Keratinocyte (primary cell): ENCODE data around the gene MAGI3. TPM values are rescaled to one million over a fixed set of nuclear protein-coding genes. Genes with fewer than 3 reads are reported as not detected.
A peak's percentile ranks its signal among the peaks of the same experiment; 100 is the strongest.

Experiments
- DNase-seq: peaks from one replicate; pipeline ENCODE4 v3.0.0-alpha.2; 2011; ENCODE audit warnings: low read depth, missing footprints, low spot score
- FAIRE-seq: peaks from 2 replicates; lab custom pipeline; 2011; peaks lifted over from hg19 to GRCh38; lab: Jason Lieb, UNC
- H2AFZ ChIP-seq: 2 replicates; pipeline ENCODE4 v1.6.0; 2012; ENCODE audit warnings: low read length, control low read depth, inconsistent platforms; ENCODE audit not compliant: control insufficient read depth
- H3K27ac ChIP-seq: 2 replicates; pipeline ENCODE4 v1.5.1; 2011; ENCODE audit warnings: low read length; ENCODE audit not compliant: control insufficient read depth, insufficient read depth
- H3K27me3 ChIP-seq: 3 replicates; pipeline ENCODE4 v1.6.0; 2011; ENCODE audit warnings: low read length; ENCODE audit not compliant: control insufficient read depth, insufficient read depth; ENCODE audit errors: extremely low read depth
- H3K36me3 ChIP-seq, 2 experiments: 2 replicates in 1 of 2; 3 replicates in 1 of 2; pipeline ENCODE4 v1.5.1; 2011; ENCODE audit warnings: low read length in 2 of 2, mild to moderate bottlenecking in 1 of 2; ENCODE audit not compliant: control insufficient read depth in 2 of 2, insufficient read depth in 2 of 2; ENCODE audit errors: extremely low read depth in 1 of 2
- H3K4me1 ChIP-seq: 3 replicates; pipeline ENCODE4 v1.5.1; 2011; ENCODE audit warnings: low read length; ENCODE audit not compliant: control insufficient read depth, insufficient read depth; ENCODE audit errors: extremely low read depth
- H3K4me2 ChIP-seq: 3 replicates; pipeline ENCODE4 v1.6.0; 2011; ENCODE audit warnings: low read depth, low read length; ENCODE audit not compliant: control insufficient read depth, insufficient read depth; ENCODE audit errors: extremely low read depth
- H3K4me3 ChIP-seq, 3 experiments: fragments of 200-600 bp in 1 of 3; sonication (generic) in 1 of 3; 2 replicates in 2 of 3; 3 replicates in 1 of 3; pipeline ENCODE4 v1.5.1; 2011 to 2016; ENCODE audit warnings: low read length in 3 of 3, mild to moderate bottlenecking in 3 of 3, control low read depth in 2 of 3, inconsistent platforms in 1 of 3, low read depth in 1 of 3, mixed read lengths in 1 of 3, mixed run types in 1 of 3, moderate library complexity in 1 of 3; ENCODE audit not compliant: control insufficient read depth in 2 of 3, insufficient read depth in 2 of 3; ENCODE audit errors: extremely low read depth in 1 of 3
- H3K79me2 ChIP-seq: 2 replicates; pipeline ENCODE4 v1.6.0; 2012; ENCODE audit warnings: low read length; ENCODE audit not compliant: control insufficient read depth, insufficient read depth
- H3K9ac ChIP-seq: 3 replicates; pipeline ENCODE4 v1.6.0; 2011; ENCODE audit warnings: low read length; ENCODE audit not compliant: control insufficient read depth, insufficient read depth; ENCODE audit errors: extremely low read depth
- H3K9me1 ChIP-seq: 3 replicates; pipeline ENCODE4 v1.6.0; 2011; ENCODE audit warnings: low read length; ENCODE audit not compliant: control insufficient read depth, insufficient read depth; ENCODE audit errors: extremely low read depth
- H3K9me3 ChIP-seq: 2 replicates; pipeline ENCODE4 v1.5.1; 2012; ENCODE audit warnings: low read depth, low read length; ENCODE audit not compliant: control insufficient read depth
- H4K20me1 ChIP-seq: 3 replicates; pipeline ENCODE4 v1.6.0; 2011; ENCODE audit warnings: low read length; ENCODE audit not compliant: control insufficient read depth, insufficient read depth; ENCODE audit errors: extremely low read depth
- CTCF ChIP-seq, 3 experiments: IDR thresholded peaks in 1 of 3; conservative IDR thresholded peaks in 1 of 3; optimal IDR thresholded peaks in 1 of 3; 2 replicates in 2 of 3; 3 replicates in 1 of 3; pipeline versions ENCODE3 to v1.5.1; 2011; ENCODE audit warnings: low read length in 3 of 3, mild to moderate bottlenecking in 3 of 3, moderate library complexity in 2 of 3, control low read depth in 1 of 3, inconsistent platforms in 1 of 3; ENCODE audit not compliant: insufficient read depth in 2 of 3; ENCODE audit errors: extremely low read depth in 1 of 3
- EZH2 ChIP-seq: IDR thresholded peaks from one replicate; pipeline ENCODE4 v1.6.1; 2012; ENCODE audit warnings: inconsistent platforms, mild to moderate bottlenecking, low read length, moderate library complexity
- dilution Hi-C: fragments of 300-500 bp; cut with MboI; formaldehyde crosslinking; loops from one replicate; pipeline ENCODE4 v1.7.0; 2020; ENCODE audit warnings: low sequenced_read_pairs; ENCODE audit not compliant: extremely low pct_ligation_motif_present
- polyA plus RNA-seq, 5 experiments: library from polyadenylated mRNA; depleted of rRNA in 3 of 5; stranded (reverse) in 3 of 5; stranded (forward) in 1 of 5; unstranded in 1 of 5; fragments of >200 nt; gene quantifications; 1 replicate in 1 of 5; 2 replicates in 3 of 5; 3 replicates in 1 of 5; pipeline versions ENCODE4 v1.2.1 to v1.2.3, GENCODE V29; 2011 to 2012; ENCODE audit warnings: missing spikeins in 2 of 5, low read depth in 1 of 5, low replicate concordance in 1 of 5

The MAGI3 gene
- polyA plus RNA-seq, 1 donor (not counting 4 experiments of a cell fraction or from before 2014, with no cell fraction given) = 3.2 TPM

GRCh38 chr1:113488576-113489177 lies 98.4 kb downstream of the MAGI3 start:
- Histone ChIP-seq H4K20me1 (no peaks in the 10 kb centered on the region), H3K27ac (no peak overlapping the region), H3K4me2 (no peak overlapping the region), H3K4me1 (no peaks in the 10 kb centered on the region), H3K79me2 (no peaks in the 10 kb centered on the region), H3K36me3 (no peaks in the 10 kb centered on the region), H3K4me3 (no peak overlapping the region), H3K9me3 (no peaks in the 10 kb centered on the region), H2AFZ (no peak overlapping the region), H3K27me3 (no peaks in the 10 kb centered on the region), H3K9ac (no peak overlapping the region), H3K9me1 (no peaks in the 10 kb centered on the region)
- TF ChIP-seq EZH2 (no peak), CTCF (optimal IDR thresholded peaks at IDR 0.05 in 1 of 3, IDR thresholded peaks at IDR 0.05 in 1 of 3, conservative IDR thresholded peaks at IDR 0.05 in 1 of 3; ENCODE audit: extremely low read depth in 1 of 3, insufficient read depth in 2 of 3, low read length in 3 of 3) (peak; percentile 9 to 72 (median 43))
- dilution Hi-C loops = no loop called here
- FAIRE-seq = no peak
- no peak for DNase-seq

GRCh38 chr1:113490384-113490783 lies 100.1 kb downstream of the MAGI3 start:
- Histone ChIP-seq H3K27ac (no peak overlapping the region), H3K4me1 (no peaks in the 10 kb centered on the region), H3K4me2 (no peak overlapping the region), H3K36me3 (no peaks in the 10 kb centered on the region), H3K4me3 (no peak overlapping the region), H3K79me2 (no peaks in the 10 kb centered on the region), H3K9ac (no peak overlapping the region), H3K27me3 (no peaks in the 10 kb centered on the region), H3K9me1 (no peaks in the 10 kb centered on the region), H2AFZ (no peak overlapping the region), H3K9me3 (no peaks in the 10 kb centered on the region), H4K20me1 (no peaks in the 10 kb centered on the region)
- TF ChIP-seq CTCF (optimal IDR thresholded peaks at IDR 0.05 in 1 of 3, IDR thresholded peaks at IDR 0.05 in 1 of 3, conservative IDR thresholded peaks at IDR 0.05 in 1 of 3; ENCODE audit: extremely low read depth in 1 of 3, insufficient read depth in 2 of 3, low read length in 3 of 3) (no peak), EZH2 (no peak)
- DNase-seq = no peak
- dilution Hi-C loops = no loop called here
- FAIRE-seq = no peak
